HG03378 (cell line): ENCODE data around the gene MORN3.
"Not testable (repeated sequence)": the region's sequence is repeated elsewhere in the genome, so short reads cannot be mapped to it uniquely, and the experiment has no call there.

Source experiments
- ATAC-seq: cut with Tn5 transposase; IDR thresholded peaks from one replicate; pipeline ENCODE4 v1.9.1; 2021; ENCODE audit warnings: mild to moderate bottlenecking, moderate library complexity; ENCODE audit not compliant: unreplicated experiment

Gene MORN3, protein sequence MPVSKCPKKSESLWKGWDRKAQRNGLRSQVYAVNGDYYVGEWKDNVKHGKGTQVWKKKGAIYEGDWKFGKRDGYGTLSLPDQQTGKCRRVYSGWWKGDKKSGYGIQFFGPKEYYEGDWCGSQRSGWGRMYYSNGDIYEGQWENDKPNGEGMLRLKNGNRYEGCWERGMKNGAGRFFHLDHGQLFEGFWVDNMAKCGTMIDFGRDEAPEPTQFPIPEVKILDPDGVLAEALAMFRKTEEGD

DNA sequence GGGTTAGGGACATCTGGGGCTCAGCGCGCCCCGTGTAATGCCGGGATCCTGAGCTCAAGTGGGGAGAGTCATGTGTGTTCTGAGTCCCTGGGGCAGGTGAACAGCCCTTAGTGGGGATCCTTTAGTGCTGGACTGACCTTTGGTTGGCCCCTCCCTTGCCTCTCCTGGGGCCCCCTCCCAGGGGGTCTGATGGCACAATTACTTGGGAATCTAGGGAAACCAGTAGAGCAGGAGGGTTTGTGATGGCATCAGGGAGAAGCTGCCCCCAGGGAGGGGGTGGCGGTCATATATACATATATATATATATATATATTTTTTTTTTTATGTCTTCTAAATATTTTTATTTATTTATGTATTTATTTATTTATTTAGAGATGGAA lies at the start of gene MORN3:
MORN3 (minus strand) TSS at position 134 of the 380 bp plus-strand sequence. CDS start 171 bp downstream, outside the sequence.
- no peak for ATAC-seq

DNA sequence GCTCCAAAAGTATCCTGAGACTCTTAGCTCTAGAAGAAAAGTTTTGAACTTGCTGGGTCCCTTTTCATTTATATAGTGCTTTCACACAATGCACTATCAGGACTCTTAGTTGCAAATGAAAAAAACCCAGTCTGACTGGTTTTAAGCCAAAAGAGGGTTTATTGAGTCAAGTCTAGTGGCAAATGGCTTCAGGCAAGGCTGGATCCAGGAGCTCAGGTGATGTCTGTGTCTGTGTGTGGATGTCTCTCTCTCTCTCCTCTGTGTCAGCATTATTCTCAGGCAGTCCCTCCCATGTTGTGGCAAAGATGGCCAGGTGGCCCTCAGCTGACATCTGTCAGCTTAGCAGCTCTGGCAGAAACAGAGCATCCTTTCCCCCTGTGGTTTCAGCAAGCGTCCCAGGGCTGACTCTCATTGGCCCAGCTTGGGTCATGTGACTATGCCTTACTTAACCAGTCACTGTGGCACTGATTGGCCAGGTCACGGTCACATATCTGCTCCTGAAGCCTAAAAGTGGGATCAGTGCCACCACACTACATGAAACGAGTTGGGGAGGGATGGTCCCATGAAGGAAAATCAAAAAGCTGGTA lies 49.3 kb upstream of the MORN3 start:
- no peak for ATAC-seq

DNA sequence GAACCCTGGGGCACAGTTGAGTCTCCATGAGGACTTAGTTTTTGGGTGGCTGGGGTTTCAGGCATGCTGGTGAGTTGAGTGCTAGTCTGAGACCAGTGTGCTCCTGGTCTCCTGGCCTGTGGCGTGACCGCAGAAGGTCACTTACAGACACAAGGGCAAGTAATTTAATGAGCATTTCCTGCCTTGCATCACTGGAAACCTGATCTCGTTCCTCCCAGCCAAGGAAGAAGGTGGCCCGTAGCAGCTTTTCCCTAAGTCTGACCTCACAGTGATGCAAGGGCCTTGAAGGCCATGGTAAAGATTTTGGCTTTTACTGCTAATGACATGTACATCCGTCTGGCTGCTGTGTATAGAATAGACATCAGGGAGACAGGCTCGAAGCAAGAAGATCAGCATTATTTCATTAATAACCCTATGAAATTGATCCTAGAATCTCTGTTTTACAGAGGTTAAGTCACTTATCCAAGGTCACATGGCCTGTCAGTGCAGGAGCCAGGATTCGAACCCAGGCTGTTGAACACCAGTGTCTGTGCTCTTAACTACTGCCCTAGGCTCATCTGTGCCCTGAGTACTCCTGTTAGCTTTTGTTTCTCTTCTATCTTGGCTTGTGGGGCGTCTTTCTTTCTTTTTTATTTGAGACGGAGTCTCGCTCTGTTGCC lies 47.7 kb upstream of the MORN3 start:
- no peak for ATAC-seq

DNA sequence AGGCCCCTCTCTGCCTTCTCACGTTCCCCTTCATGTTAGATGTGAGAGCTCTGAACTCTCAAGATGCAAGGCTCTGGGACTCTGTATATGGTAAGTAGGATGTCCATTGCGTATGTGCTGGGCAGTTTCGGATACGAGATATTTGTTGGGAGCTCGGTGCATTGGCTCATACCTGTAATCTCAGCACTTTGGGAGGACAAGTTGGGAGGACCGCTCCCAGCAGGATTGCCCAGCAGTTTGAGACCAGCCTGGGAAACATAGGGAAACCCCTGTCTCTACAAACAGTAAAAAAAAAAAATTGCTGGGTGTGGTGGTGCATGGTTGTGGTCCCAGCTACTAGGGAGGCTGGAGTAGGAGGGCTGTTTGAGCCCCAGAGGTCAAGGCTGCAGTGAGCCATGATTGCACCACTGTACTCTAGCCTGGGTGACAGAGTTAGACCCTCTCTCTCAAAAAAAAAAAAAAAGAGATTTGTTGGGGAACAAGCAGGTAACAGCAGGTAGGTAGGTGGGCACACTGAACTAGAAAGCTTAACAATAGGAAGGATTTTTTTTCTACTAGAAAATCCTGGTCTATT lies 46.5 kb upstream of the MORN3 start:
- ATAC-seq = no peak

DNA sequence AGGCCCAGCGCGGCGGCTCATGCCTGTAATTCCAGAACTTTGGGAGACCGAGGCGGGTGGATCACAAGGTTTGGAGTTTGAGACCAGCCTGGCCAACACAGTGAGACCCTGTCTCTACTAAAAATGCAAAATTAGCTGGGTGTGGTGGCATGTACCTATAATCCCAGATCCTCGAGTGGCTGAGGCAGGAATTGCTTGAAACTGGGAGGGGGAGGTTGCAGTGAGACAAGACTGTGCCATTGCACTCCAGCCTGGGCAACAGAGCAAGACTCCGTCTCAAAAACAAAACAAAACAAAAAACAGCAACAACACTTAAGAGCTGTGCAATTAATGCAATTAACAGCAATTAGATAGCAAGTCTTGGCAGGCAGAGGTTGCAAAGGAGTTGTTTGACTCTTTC lies 45.6 kb upstream of the MORN3 start:
- ATAC-seq = not testable (repeated sequence)

DNA sequence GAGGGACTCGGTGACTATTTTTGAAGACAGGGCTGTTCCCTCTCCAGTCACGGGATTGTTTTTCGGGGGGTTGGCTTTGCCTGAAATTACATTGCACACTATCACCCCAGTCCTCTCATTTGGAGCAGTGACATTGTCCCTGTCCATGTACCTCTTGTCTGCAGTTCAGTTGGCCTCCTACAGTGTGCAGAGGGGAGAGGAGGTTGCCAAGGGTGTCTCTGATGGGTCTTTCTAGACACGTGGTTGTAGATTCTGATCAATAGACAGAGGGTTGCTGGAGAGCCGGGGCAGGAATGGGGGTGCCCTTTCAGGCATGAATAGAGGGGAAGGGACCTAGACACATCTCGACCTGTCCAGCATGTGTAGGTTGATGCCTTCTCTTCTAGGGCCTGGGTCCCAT lies 44.3 kb upstream of the MORN3 start:
- ATAC-seq = no peak

DNA sequence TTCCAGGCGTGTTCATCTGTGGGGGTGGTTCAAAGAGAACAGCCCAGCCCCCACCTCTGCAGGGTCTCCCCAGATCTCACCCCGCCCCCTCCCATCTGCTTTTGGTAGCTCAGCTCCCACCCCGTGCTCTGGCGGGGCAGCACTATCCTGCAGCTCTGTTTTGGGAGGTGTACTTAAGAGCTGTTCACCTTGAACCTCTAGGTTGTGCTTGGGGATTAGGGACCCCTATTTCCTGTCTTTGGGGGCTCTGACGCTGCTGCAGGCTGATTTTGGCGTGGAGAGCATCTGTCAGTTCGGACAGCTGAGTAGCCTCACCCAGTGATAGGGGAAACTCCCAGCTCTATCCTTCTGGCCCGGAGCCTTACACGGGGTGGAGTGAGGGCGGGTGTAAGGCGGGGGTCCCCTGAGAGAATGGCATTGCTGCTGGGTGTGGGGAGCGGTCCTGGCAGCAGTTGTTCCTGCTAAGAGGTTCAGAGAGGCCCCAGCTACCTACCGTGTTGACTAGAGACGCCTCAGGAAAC lies 43.9 kb upstream of the MORN3 start:
- ATAC-seq = no peak

DNA sequence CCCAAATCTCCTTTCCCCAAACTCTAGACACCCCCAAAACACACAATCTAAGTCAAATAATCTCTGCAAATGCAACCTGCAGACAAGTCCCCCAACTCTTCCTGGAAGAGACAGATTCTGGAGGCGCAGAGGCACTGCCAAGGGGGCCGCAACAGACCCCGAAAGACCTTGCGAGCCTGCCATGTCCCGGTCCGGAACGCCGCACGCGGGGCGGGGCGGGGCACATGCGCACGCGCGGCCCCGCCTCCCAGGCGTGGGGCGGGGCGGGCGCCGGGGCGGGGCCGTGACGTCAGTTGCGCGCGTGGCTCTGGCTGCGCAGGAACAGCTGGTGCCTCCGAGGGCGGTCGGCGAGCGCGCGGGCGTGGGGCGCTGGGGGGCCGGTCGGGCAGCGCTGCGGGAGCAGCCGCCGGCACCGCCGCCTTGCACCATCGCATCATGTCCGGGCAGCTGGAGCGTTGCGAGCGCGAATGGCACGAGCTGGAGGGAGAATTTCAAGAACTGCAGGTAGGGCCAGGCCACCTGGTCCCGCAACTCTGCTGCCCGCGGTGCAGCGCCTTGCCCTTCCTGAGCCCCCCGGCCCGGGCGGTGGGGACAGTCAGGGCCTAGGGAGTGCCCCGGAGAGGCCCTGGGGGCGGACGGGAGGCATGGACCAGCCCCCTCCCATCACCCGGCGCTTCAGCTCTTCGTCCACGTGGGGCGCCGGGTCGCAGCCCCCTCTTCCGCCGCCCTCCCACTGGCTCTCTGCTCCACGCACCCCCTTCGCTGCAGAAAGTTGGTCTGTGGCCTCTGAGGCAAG lies 43.2 kb upstream of the MORN3 start, which contains the start of gene TMEM120B:
TMEM120B (plus strand) TSS at position 292 of the 796 bp plus-strand sequence; CDS start at position 436, 144 bp downstream.
- peak; percentile 51 for ATAC-seq

DNA sequence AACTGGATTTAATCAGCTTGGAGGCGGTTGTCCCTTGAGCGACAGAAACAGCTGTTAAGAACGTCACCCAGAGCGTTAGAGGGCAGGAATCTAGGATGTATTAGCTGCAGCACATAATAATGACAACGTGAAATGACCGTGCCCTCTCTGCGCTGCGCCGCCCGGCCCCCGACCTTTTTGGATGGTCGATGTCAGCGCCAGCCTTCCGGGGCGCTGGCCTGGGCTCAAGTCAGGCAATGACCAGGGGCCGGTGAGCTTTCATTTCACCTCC lies 42.7 kb upstream of the MORN3 start:
- peak; percentile 26 for ATAC-seq

DNA sequence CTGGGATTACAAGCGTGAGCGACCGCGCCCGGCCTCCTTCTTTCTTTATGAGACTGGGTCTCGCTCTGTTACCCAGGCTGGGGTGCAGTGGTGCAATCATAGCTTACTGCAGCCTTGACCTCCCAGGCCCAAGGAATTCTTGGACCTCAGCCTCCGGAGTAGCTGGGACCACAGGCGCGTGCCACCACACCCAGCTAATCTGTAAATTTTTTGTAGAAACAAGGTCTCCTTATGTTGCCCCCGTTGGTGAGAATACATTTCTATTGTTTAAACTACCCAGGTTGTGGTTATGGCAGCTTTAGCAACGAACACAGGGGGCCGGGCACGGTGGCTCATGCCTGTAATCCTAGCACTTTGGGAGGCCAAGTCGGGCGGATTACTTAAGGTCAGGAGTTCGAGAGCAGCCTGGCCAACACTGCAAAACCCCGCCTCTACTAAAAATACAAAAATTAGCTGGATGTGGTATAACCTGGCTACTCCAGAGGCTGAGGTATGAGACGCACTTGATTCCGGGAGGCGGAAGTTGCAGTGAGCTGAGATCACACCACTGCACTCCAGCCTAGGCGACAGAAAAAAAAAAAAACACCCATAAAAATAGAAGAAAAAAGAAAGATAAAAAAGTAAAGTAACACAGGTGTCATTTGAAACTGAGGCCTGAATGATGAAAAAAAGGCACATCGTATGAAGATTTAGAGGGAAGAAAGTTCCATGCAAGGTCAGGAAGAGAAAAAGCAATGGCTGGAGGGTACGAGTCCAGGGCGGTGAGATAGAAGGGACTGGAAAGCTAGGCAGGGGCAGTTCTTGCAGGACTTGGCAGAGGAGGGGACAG lies 42.1 kb upstream of the MORN3 start:
- ATAC-seq = no peak

DNA sequence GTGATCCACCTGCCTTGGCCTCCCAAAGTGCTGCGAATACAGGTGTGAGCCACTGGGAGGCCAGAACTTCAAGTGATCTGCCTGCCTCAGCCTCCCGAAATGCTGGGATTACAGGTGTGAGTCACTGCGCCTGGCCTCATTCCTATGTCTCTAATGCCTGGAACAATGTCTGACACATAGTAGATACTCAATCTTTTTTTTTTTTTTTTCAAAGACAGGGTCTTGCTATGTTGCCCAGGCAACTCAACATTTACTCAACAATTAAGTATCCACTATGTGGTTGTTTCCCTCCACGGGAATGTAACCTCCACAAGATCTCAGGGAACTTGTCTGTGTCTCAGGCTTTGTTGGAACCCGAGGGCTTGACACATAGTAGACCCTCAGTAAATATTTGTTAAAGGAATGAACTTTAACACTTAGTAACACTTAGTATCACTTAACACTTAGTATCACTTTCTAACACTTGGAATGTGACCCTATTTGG lies 40.1 kb upstream of the MORN3 start:
- ATAC-seq = no peak

DNA sequence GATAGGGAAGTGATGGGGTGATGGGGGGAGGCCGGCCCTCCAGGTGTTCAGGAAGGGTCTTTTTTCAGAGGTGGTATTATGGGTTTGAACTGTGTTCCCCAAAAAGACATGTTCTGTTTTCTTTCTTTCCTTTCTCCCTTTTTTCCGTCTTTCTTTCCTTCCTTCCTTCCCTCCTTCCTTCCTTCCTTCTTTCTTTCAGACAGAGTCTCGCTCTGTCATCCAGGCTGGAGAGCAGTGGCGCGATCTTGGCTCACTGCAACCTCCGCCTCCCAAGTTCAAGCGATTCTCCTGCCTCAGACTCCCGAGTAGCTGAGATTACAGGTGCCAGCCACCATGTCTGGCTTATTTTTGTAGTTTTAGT lies 39.6 kb upstream of the MORN3 start:
- ATAC-seq = not testable (repeated sequence)

DNA sequence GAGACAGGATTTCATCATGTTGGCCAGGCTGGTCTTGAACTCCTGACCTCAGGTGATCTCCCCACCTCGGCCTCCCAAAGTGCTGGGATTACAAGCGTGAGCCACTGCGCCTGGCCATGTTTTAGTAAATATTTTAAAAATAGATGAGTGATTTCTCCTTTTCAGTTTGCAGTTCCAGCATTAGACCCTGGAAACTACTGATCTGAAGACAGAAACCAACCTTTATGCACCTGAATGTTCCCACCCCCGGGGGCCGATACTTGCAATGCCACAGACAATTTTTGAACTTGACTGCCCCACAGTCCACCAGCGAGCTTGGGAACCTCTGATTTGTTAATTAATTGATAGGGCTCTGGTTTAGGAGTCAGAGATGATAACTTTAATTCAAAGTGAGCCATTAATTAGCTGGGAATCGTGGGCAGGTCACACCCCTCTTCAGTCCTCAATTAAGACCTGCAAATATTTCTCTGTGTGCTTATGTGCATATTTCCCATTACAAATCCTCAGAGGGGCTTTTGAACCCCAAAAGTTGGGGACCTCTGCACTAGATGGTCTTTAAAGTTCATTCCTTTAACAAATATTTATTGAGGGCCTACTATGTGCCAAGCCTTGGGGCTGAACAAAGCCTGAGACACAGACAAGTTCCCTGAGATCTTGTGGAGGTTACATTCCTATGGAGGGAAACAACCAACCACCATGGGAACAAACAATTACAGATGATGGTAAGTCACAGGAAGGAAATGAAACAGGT lies 39.0 kb upstream of the MORN3 start:
- ATAC-seq = no peak

DNA sequence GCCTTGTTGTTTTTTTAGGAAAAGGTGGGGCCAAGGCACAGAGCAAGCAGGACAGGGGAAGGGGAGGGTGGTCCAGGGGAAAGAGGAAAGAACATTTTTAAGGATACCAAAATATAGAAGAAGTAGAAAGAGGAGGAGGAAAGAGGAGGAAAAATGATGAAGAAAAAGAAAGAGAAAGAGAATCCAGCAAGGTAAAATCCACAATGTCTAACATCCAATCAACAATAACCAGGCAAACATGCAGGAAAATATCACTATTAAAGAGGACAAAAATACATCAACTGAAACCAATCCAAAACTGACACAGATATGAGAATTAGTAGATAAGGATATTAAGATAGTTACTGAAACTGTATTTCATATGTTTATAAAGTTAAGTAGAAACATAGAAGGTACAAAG lies 36.1 kb upstream of the MORN3 start:
- no peak for ATAC-seq

DNA sequence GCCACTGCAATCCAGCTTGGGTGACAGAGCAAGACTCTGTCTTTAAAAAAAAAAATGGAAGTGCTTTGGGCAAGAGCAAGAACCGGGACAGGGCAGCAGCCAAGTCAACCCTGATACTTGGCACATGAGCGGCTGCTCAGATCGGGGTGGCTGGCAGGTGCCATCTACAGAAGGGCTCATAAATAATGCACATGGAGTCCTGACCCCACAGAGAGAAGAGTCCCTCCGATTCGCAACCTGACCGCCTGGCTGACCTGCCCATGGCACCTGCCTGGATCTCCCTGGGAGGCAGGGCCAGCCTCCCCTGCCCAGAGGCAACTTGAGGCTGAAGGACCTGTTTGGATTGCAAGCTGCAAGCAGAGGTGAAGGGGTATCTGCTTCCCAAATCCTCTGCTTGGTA lies 33.5 kb upstream of the MORN3 start:
- no peak for ATAC-seq

DNA sequence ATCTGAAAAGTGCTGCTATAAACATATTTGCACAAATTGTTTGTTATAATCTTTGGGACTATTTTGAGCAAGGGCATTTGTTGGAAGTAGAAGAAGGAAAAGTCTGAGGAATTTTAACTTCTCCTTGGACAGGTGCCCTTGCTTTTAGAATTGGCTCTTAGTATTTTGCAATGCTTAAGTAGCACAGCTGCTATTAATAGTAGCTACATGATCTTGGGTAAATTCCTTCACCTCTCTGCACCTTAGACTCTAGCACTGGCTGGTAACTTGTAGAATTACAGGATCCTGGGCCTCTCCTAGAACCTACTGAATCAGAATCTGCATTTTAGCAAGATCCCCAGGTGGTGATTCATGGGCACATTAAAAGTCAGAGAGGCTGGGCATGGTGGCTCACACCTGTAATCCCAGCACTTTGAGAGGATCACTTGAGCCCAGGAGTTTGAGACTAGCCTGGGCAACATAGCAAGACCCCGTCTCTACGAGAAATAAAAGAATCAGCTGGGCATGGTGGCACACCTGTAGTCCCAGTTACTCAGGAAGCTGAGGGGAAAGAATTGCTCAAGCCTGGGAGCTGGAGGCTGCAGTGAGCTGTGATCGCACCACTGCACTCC lies 32.3 kb upstream of the MORN3 start:
- ATAC-seq = no peak

DNA sequence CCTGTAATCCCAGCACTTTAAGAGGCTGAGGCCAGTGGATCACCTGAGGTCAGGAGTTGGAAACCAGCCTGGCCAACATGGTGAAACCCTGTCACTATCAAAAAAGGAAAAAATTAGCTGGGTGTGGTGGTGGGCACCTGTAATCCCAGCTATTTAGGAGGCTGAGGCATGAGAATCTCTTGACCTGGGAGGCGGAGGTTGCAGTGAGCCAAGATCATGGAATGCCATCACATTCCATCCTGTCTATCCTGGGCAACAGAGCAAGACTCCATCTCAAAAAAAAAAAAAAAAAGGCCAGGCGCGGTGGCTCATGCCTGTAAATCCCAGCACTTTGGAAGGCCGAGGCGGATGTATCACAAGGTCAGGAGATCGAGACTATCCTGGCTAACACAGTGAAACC lies 28.4 kb upstream of the MORN3 start:
- not testable (repeated sequence) for ATAC-seq

DNA sequence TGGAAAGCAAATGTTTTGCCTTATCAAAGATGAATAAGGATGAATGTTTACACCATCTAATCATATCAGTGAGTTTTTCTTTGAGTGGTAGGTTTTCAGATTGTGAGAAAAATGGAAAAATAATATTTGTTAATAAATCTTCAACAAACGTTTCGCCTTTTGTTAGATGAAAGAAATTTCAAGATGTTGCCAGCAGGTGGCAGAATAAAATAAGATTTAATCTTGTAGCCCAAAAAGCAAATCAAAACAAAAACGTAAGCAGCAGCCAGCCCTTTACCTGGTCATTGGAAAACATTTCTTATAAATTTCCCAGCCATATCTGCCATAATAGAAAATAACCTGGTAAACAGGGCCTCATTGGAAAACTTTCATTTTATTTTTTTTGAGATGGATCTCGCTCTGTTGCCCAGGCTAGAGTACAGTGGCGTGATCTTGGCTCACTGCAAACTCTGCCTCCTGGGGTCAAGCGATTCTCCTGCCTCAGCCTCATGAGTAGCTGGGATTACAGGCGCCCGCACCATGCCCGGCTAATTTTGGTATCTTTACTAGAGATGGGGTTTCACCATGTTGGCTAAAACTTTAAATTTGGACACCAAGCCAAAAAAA lies 27.7 kb upstream of the MORN3 start:
- ATAC-seq = no peak
